GDM1 (cell line): Measurements from ENCODE around the gene FAM3B.

Experiments used
- DNase-seq: peaks from one replicate; lab custom pipeline; 2025; lab: John Stamatoyannopoulos, UW

Gene FAM3B

GRCh38 chr21:41397471-41397891 is 80.9 kb downstream of the FAM3B start:
- DNase-seq = no peak

- no peak for DNase-seq
Observed at GRCh38 chr21:41398251-41398650, 81.7 kb downstream of the FAM3B start.

GRCh38 chr21:41398831-41399230 is 82.2 kb downstream of the FAM3B start:
- no peak for DNase-seq

GRCh38 chr21:41399246-41399800 is 82.7 kb downstream of the FAM3B start:
- no peak for DNase-seq

- DNase-seq = no peak
Observed at GRCh38 chr21:41402231-41402630, 85.6 kb downstream of the FAM3B start.

- no peak for DNase-seq
Observed at GRCh38 chr21:41402796-41403195, 86.2 kb downstream of the FAM3B start.

GRCh38 chr21:41403331-41403730 is 86.7 kb downstream of the FAM3B start:
- DNase-seq = no peak

GRCh38 chr21:41403966-41404365 is 87.4 kb downstream of the FAM3B start:
- DNase-seq = no peak

GRCh38 chr21:41405321-41405720 is 88.7 kb downstream of the FAM3B start:
- DNase-seq = no peak

GRCh38 chr21:41406340-41406739 is 89.7 kb downstream of the FAM3B start:
- DNase-seq = no peak
